Fibroblast of peridontal ligament (primary cell): Measurements from ENCODE around the gene ROBO1.

Experiments
- DNase-seq: peaks from one replicate; pipeline ENCODE4 v3.0.0-alpha.2; 2010; ENCODE audit errors: extremely low read depth

The ROBO1 gene

GRCh38 chr3:78985981-78986380, 781.8 kb downstream of the ROBO1 start:
- DNase-seq = no peak

DNA sequence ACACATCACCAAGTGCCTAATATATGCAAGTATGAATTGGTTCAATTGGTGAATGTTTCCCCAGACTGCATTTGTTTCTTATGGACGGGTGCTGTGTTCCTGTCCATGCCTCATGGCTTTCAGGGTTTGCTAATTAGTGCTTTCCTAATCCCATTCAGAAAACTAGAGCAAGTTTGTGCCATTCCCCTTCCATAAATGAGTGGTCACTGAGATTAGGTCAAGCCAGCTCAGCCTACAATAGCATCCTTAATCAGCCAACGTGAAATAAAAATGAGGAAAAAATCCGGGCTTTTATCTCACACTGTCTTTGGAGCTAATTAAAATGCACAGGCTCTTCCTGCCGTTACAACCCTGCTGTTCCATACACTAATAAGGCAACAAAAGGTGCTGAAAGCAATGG, 788.8 kb downstream of the ROBO1 start:
- no peak for DNase-seq

DNA sequence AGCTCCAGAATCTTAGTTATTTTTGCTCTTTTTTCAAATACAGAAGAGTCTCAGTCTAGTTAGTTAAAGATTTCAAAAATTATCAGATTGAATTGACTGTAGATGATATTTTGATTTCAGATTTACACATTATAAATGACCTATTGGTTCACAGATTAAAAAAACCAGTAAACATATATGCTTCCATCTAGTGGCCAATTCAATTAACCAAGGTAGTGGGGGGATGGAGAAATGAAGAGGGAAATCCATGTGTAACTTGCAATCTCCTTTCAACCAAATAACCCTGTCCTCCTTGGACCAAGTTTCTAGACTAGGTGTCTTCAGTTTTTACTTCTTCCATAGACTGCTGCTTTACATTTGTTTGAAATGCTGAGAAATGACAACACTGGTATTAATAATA, 789.8 kb downstream of the ROBO1 start:
- DNase-seq = peak; percentile 49

DNA sequence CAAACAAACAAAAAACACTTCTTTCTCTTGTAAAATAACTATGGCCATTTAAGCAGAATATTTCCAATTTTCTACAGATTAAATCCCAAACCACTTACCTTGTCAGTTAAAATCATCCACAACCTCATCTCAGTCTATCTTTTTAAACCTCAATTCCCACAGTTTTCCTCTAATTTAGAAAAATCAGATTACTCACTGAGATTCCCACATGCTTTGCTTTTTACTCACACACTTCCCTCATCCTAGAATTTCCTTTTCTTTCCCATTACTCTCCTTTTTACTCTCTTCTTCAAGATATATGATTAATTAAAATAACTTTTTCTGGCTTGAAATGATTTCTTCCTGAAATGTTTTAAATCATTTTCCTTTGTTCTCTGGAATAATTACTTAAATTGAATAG, 790.7 kb downstream of the ROBO1 start:
- DNase-seq = no peak

GRCh38 chr3:78976200-78976599, 791.6 kb downstream of the ROBO1 start:
- DNase-seq = no peak

GRCh38 chr3:78974181-78974790, 793.5 kb downstream of the ROBO1 start:
- peak; percentile 87 for DNase-seq

DNA sequence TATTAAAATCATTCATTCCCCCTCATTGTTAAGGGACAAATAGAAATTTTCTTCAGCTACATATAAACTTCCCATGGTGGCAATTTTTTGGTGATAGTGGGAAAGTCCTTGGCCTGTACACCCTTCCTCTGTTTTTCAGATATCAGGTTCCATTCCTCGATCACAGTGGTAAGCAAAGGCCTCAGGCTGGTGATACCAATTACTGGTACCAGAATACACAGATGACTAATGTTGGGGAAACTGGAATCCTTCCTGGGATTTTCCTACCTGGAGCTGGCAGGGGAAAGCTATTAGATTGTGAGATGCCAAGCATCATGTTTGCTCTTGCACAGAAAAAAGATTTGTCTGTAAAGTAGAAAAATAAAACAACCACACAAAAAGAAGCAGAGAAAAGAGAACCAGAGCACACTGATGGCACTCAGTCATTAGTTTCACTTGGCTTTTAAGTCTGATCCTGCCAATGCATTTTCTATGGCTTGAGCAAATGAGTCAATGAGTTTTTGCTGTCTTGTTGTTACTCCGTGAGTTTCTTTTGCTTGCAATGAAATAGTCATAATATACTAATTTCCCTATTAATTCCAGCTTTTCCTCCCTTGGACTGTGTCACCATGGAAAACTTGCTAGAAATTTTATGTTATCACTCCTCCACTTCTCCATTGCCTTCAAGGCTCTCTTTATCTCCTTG, 795.0 kb downstream of the ROBO1 start:
- no peak for DNase-seq

- DNase-seq = no peak
Measured at GRCh38 chr3:78970656-78971055, 797.1 kb downstream of the ROBO1 start.

DNA sequence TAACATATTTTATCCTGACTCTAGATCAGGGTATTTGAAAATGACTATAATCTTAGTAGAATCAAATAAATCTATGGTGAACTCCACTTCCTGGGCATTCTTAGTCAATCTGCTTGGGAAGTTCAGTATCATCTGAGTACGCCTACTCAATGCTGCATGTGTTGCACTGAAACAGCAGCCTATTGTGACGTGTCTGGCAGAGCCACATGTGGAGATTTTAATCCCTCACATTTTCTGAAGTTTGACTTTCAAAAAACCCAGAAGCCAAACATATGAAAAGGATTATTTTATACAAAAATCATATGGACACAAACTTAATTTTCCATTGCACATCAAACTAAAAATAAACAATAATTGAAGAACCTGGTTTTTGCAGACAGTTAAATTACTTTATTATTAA, 798.3 kb downstream of the ROBO1 start:
- DNase-seq = peak; percentile 62

DNA sequence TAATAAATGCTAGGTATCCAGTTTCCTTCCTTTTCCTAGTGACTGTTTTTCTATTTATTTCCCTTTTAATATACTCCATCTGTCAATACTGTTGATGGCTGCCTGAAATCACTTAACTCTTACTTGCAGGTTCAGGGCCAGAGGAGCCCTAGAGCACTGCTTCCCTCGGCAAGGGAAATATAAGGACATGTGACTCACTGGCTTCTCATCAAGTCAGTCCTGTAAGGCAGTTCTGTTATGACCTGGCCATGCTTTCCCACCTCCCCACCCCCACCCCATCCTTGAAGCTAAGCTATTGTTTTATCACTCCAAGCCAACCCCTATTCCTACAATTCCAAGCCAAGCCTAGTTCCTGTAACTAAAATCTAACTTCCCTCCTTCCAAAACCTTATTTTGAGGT, 800.7 kb downstream of the ROBO1 start:
- no peak for DNase-seq

DNA sequence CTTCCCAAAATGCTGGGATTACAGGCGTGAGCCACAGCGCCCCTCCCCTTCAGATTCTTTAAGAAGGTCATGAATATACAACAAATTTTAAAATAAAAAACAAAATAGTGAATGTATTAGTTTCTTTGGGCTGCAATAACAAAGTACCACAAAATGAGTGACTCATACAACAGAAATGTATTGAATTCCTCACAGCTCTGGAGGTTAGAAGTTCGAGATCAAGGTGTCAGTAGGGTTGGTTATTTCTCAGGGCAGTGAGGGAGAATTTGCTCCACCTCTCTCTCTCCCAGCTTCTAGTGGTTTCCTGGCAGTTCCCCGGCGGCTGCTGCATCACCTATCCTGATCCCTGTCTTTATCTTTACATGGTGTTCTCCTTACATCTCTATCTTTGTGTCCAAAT, 804.0 kb downstream of the ROBO1 start:
- DNase-seq = no peak

- peak; percentile 19 for DNase-seq
Measured at GRCh38 chr3:78957456-78957855, 810.3 kb downstream of the ROBO1 start.

GRCh38 chr3:78951342-78951945, 816.4 kb downstream of the ROBO1 start:
- DNase-seq = peak; percentile 85

DNA sequence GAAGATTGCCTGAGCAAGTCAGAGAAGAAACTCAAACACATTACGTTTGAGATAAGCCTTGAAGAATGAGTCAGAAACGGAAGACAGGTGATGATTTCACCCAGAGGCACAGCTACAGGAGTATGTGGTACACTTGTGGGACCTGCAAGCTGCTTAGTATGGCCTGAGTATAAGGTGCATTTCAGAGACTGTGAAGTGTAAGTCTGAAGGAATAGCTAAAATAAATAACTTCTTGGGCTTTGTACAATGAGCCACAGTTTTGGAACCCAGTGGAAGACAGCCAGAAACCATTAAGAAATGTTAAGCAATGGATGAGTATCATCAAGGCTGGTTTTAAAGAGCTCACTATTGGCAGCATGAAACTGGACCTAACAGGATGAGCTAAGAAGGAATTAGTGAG, 826.2 kb downstream of the ROBO1 start:
- DNase-seq = peak; percentile 97

GRCh38 chr3:78940626-78941025, 827.2 kb downstream of the ROBO1 start:
- DNase-seq = no peak

- DNase-seq = no peak
Measured at GRCh38 chr3:78940128-78940527, 827.7 kb downstream of the ROBO1 start.

GRCh38 chr3:78937475-78937874, 830.3 kb downstream of the ROBO1 start:
- no peak for DNase-seq

GRCh38 chr3:78927759-78928158, 840.0 kb downstream of the ROBO1 start:
- DNase-seq = no peak

- no peak for DNase-seq
Measured at GRCh38 chr3:78926523-78926922, 841.3 kb downstream of the ROBO1 start.

DNA sequence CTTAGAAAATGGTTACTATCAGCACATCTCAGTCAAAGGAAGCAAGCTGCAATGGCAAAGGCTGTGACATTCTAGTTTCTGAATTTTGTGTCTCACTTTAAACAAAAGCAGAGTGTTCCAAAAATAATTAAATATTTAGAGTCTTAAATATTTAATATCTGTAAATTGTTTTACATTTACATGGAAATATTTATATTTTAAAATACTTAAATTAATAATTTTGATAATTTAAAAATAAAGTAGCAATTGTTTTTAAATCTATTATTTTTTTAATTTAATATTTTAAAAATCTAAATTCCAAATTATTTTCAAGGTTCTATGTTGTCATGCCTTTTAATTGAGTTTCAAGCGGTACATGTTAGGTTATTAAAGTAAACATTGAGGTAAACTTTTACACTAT, 843.1 kb downstream of the ROBO1 start:
- DNase-seq = no peak

DNA sequence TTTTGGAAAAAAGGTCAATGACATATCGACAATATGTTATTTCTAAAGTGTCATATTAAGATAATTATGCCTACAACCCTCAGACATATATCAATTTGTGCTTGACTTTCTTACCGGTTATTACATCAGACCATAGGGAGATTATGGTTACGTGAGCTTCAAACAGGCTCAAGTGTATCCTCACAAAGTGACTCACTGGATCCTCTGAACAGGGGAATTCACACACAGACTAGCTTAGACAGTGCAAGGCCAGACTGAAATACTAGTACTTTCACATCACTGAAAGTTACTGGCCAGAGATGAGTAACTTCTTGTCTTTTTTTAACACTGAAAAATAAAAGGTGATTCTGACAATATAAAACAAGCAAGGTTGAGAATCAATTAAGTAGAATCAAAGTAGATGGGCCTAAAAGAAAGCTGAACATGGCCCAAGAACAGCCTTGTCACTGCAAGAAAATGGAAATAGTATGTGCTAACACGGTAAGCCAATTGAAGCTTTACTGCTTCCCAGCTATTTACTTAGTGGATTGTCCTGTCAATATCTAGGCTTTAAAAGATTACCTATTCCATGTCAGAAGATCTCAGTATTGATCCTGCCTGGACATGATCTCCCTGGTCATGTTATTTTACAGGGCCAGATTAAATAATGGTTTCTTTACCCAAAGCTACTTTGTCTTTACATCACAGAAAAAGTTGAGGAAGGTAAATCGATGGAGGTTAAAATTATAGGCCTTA, 848.6 kb downstream of the ROBO1 start:
- DNase-seq = peak; percentile 92

- DNase-seq = peak; percentile 77
Measured at GRCh38 chr3:78918361-78919020, 849.3 kb downstream of the ROBO1 start.
